Chondrocyte (in vitro differentiated cells): ENCODE measurements around the gene MEA1. TPM values are rescaled to one million over a fixed set of nuclear protein-coding genes. Genes with fewer than 3 reads are reported as not detected.
"Not testable (repeated sequence)": the region's sequence is repeated elsewhere in the genome, so short reads cannot be mapped to it uniquely, and the experiment has no call there.

Experiments used
- DNase-seq: peaks from one replicate; pipeline ENCODE4 v3.0.0; 2021; ENCODE audit warnings: mixed read lengths, low spot score
- H3K27ac Mint-ChIP-seq: one replicate; pipeline ENCODE4 v1.8.0; 2021; ENCODE audit warnings: mild to moderate bottlenecking, moderate library complexity, mixed read lengths; ENCODE audit not compliant: unreplicated experiment
- H3K27me3 Mint-ChIP-seq: 2 replicates; pipeline ENCODE4 v1.8.0; 2021; ENCODE audit warnings: low read depth, mixed read lengths
- H3K36me3 Mint-ChIP-seq: 2 replicates; pipeline ENCODE4 v1.8.0; 2021; ENCODE audit warnings: low read depth, mixed read lengths
- H3K4me1 Mint-ChIP-seq: 2 replicates; pipeline ENCODE4 v1.8.0; 2021; ENCODE audit warnings: low read depth, mild to moderate bottlenecking, mixed read lengths
- H3K4me3 Mint-ChIP-seq: one replicate; pipeline ENCODE4 v1.8.0; 2021; ENCODE audit warnings: mild to moderate bottlenecking, moderate library complexity, mixed read lengths; ENCODE audit not compliant: unreplicated experiment
- H3K9me3 Mint-ChIP-seq: 2 replicates; pipeline ENCODE4 v1.8.0; 2021; ENCODE audit warnings: low read depth, mixed read lengths
- CTCF ChIP-seq: fragments of 200-600 bp; sonication (generic); IDR thresholded peaks from 2 replicates; pipeline ENCODE4 v1.5.0; 2021; ENCODE audit warnings: antibody characterized with exemption, mild to moderate bottlenecking, moderate library complexity
- total RNA-seq: library from RNA; stranded (reverse); gene quantifications from 3 replicates; pipeline ENCODE4 v1.2.1, GENCODE V29; 2021

The MEA1 gene
- total RNA-seq, 1 donor from 2014 or later = 71.1 TPM

- Mint-ChIP-seq H3K27ac (no peak overlapping the region), H3K4me1 (peaks cover 17% of the 10 kb centered on the region), H3K36me3 (peaks cover 8% of the 10 kb centered on the region), H3K9me3 (no peaks in the 10 kb centered on the region), H3K4me3 (no peak overlapping the region), H3K27me3 (no peaks in the 10 kb centered on the region)
- DNase-seq = no peak
- TF ChIP-seq CTCF = peak; percentile 76
Observed at GRCh38 chr6:43009124-43009523, 4.6 kb downstream of the MEA1 start.

- Mint-ChIP-seq H3K27me3 (no peaks in the 10 kb centered on the region), H3K4me3 (no peak overlapping the region), H3K4me1 (peaks cover 3% of the 10 kb centered on the region), H3K27ac (no peak overlapping the region), H3K9me3 (no peaks in the 10 kb centered on the region), H3K36me3 (peaks cover 8% of the 10 kb centered on the region)
- no peak for TF ChIP-seq CTCF
- DNase-seq = no peak
Observed at GRCh38 chr6:43007126-43007525, 6.6 kb downstream of the MEA1 start.

GRCh38 chr6:43006251-43006650 is 7.5 kb downstream of the MEA1 start:
- DNase-seq = no peak
- peaks cover 5% of the 10 kb centered on the region for H3K36me3 Mint-ChIP-seq
- no peak overlapping the region for H3K27ac Mint-ChIP-seq
- no peaks in the 10 kb centered on the region for H3K9me3 Mint-ChIP-seq
- no peak overlapping the region for H3K4me3 Mint-ChIP-seq
- H3K27me3 Mint-ChIP-seq = no peaks in the 10 kb centered on the region
- TF ChIP-seq CTCF = no peak
- H3K4me1 Mint-ChIP-seq = no peaks in the 10 kb centered on the region

GRCh38 chr6:43005844-43006243 is 7.9 kb downstream of the MEA1 start:
- Mint-ChIP-seq H3K36me3 (peaks cover 5% of the 10 kb centered on the region), H3K27ac (no peak overlapping the region), H3K27me3 (no peaks in the 10 kb centered on the region), H3K4me3 (no peak overlapping the region), H3K9me3 (no peaks in the 10 kb centered on the region), H3K4me1 (no peaks in the 10 kb centered on the region)
- DNase-seq = no peak
- no peak for TF ChIP-seq CTCF

GRCh38 chr6:43001843-43002242 is 11.9 kb downstream of the MEA1 start:
- no peak for DNase-seq
- Mint-ChIP-seq H3K27ac (no peak overlapping the region), H3K27me3 (no peaks in the 10 kb centered on the region), H3K4me1 (no peaks in the 10 kb centered on the region), H3K4me3 (no peak overlapping the region), H3K36me3 (peaks cover 1% of the 10 kb centered on the region), H3K9me3 (no peaks in the 10 kb centered on the region)
- no peak for TF ChIP-seq CTCF

GRCh38 chr6:42998205-42998604 is 15.5 kb downstream of the MEA1 start:
- not testable (repeated sequence) for H3K4me3 Mint-ChIP-seq, H3K36me3 Mint-ChIP-seq, H3K27ac Mint-ChIP-seq, H3K4me1 Mint-ChIP-seq, H3K27me3 Mint-ChIP-seq, DNase-seq, H3K9me3 Mint-ChIP-seq
